ENCODE measurements around the gene MACROD2. TPM values are rescaled to one million over a fixed set of nuclear protein-coding genes. Genes with fewer than 3 reads are reported as not detected.

MACROD2 gene
- total RNA-seq, 1 experiment from 2014 or later: 1.6 TPM

DNA sequence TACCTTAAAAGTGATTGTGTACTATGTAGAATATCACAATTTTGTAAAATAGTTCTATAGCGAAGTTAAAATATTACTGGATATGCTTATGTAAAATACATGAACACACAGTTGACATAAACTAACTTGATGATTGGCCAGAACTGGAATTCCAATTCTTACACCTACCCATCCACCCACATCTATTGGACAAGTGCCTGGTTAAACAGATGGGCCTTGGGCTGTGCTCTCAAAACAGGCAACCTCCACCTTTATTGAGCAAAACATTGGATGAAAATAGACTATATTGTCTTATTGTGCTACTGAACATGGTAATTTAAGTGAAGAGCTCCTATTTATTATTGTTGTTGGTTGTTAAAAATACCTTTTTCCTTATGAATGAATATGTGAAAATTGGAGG lies 496.1 kb downstream of the MACROD2 start:
- Histone ChIP-seq H3K18ac (ENCODE audit: insufficient read length, low read depth, low read length) (no peak overlapping the region), H2BK15ac (ENCODE audit: low read depth, low read length) (no peak overlapping the region), H3K79me1 (ENCODE audit: insufficient read depth, low read depth, low read length, poor library complexity, severe bottlenecking) (no peaks in the 10 kb centered on the region), H3K23me2 (ENCODE audit: insufficient read length, low read depth, low read length, poor library complexity, severe bottlenecking) (no peaks in the 10 kb centered on the region), H3K4me1 (ENCODE audit: insufficient read depth, low read length) (no peaks in the 10 kb centered on the region), H3K4ac (ENCODE audit: low read depth, low read length) (no peak overlapping the region), H2BK120ac (ENCODE audit: low read depth, low read length, poor library complexity, severe bottlenecking) (no peak overlapping the region), H3T11ph (ENCODE audit: low read length) (no peak overlapping the region), H2BK5ac (ENCODE audit: insufficient read length, low read length) (no peak overlapping the region), H3K23ac (ENCODE audit: insufficient read length, low read depth, low read length) (no peak overlapping the region), H4K8ac (replicated peaks; ENCODE audit: insufficient read length, low read depth, low read length) (no peak overlapping the region), H3K4me2 (ENCODE audit: insufficient read depth, insufficient read length, low read length) (no peak overlapping the region), H2BK20ac (ENCODE audit: low read depth, low read length, poor library complexity, severe bottlenecking) (no peak overlapping the region), H3K79me2 (ENCODE audit: insufficient read depth, low read length) (no peaks in the 10 kb centered on the region), H3K14ac (ENCODE audit: insufficient read depth, low read length) (no peak overlapping the region), H3K56ac (ENCODE audit: insufficient read length, low read depth, low read length) (no peak overlapping the region), H2BK12ac (ENCODE audit: insufficient read length, low read depth, low read length) (no peak overlapping the region), H4K20me1 (ENCODE audit: control insufficient read depth, insufficient read depth, insufficient read length) (no peaks in the 10 kb centered on the region), H3K9me3 (ENCODE audit: control insufficient read depth, low read depth, low read length) (no peaks in the 10 kb centered on the region), H3K27ac (ENCODE audit: insufficient read length, low read depth, low read length) (no peak overlapping the region), H2AK5ac (ENCODE audit: insufficient read length, low read length) (no peak overlapping the region), H4K5ac (ENCODE audit: insufficient read length, low read depth, low read length) (no peak overlapping the region), H3K9ac (ENCODE audit: extremely low read depth, insufficient read length, low read length) (no peak overlapping the region), H2AFZ (ENCODE audit: low read length) (no peak overlapping the region), H3K27me3 (ENCODE audit: insufficient read depth, low read length) (no peaks in the 10 kb centered on the region), H4K91ac (ENCODE audit: insufficient read length, low read depth, low read length) (no peak overlapping the region)
- TF ChIP-seq, protein P1, sequence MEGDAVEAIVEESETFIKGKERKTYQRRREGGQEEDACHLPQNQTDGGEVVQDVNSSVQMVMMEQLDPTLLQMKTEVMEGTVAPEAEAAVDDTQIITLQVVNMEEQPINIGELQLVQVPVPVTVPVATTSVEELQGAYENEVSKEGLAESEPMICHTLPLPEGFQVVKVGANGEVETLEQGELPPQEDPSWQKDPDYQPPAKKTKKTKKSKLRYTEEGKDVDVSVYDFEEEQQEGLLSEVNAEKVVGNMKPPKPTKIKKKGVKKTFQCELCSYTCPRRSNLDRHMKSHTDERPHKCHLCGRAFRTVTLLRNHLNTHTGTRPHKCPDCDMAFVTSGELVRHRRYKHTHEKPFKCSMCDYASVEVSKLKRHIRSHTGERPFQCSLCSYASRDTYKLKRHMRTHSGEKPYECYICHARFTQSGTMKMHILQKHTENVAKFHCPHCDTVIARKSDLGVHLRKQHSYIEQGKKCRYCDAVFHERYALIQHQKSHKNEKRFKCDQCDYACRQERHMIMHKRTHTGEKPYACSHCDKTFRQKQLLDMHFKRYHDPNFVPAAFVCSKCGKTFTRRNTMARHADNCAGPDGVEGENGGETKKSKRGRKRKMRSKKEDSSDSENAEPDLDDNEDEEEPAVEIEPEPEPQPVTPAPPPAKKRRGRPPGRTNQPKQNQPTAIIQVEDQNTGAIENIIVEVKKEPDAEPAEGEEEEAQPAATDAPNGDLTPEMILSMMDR (conservative IDR thresholded peaks at IDR 0.05): no peak
- Mint-ChIP-seq H3K9me3 (no peaks in the 10 kb centered on the region), H3K4me3 (no peak overlapping the region), H3K4me1 (0 out of 4 replicates have a peak, but pooled peaks cover 0 to 4% of the 10 kb centered on the region in 2 experiments), H3K27me3 (ENCODE audit: low read depth) (no peaks in the 10 kb centered on the region), H3K27ac (no peak overlapping the region), H3K36me3 (ENCODE audit: insufficient read depth in 1 of 3, low read depth in 3 of 3) (no peaks in the 10 kb centered on the region)
- no peak for DNase-seq
- WGBS (ENCODE audit: extremely low coverage, insufficient read length, low lambda C conversion rate): no CpG with 5 or more reads among the region's 1 CpG

Measured in H9 (cell line).